HL-60 (cell line): ENCODE measurements around the gene C10orf88.

Experiments used
- CTCF ChIP-seq: IDR thresholded peaks from one replicate; pipeline ENCODE4 v1.5.1; 2011; ENCODE audit warnings: low read length, control low read depth, inconsistent platforms; ENCODE audit not compliant: insufficient read depth
- GABPA ChIP-seq: IDR thresholded peaks from 2 replicates; pipeline ENCODE4 v1.6.1; 2012; ENCODE audit warnings: low read depth
- REST ChIP-seq: IDR thresholded peaks from 2 replicates; pipeline ENCODE4 v1.6.1; 2012; ENCODE audit warnings: low read depth; ENCODE audit not compliant: insufficient replicate concordance
- SPI1 ChIP-seq: IDR thresholded peaks from 2 replicates; pipeline ENCODE4 v1.6.1; 2012; ENCODE audit warnings: low read depth, mild to moderate bottlenecking, borderline replicate concordance

- TF ChIP-seq CTCF (no peak), REST (no peak), GABPA (no peak), SPI1 (no peak)
Observed at GRCh38 chr10:122930140-122930539, 23.9 kb downstream of the C10orf88 start.
